SK-N-SH treated with all-trans-retinoic acid at 6 μM for 48 hours (cell line): ENCODE results near the gene COL5A2.
A peak's percentile ranks its signal among the peaks of the same experiment; 100 is the strongest.

Experiments used
- ATAC-seq: fragments of 200-7000 bp; cut with Tn5 transposase; 3 replicates; pipeline ENCODE4 v1.9.1; 2020; ENCODE audit warnings: mild to moderate bottlenecking, moderate library complexity
- ARNTL ChIP-seq: fragments of 450-650 bp; formaldehyde crosslinking; IDR thresholded peaks from 2 replicates; pipeline ENCODE4 v1.5.0; 2020; ENCODE audit warnings: low read depth, mild to moderate bottlenecking, moderate library complexity, borderline replicate concordance
- BACH2 ChIP-seq: fragments of 250-450 bp; sonication (Bioruptor Pico); IDR thresholded peaks from 2 replicates; pipeline ENCODE4 v1.9.0; 2021; ENCODE audit warnings: mild to moderate bottlenecking, borderline replicate concordance
- CREB5 ChIP-seq: fragments of 250-450 bp; sonication (Bioruptor Pico); IDR thresholded peaks from 2 replicates; pipeline ENCODE4 v1.5.1; 2020; ENCODE audit warnings: low read depth, mild to moderate bottlenecking, moderate library complexity
- CSDC2 ChIP-seq: fragments of 250-450 bp; sonication (Bioruptor Pico); IDR thresholded peaks from 2 replicates; pipeline ENCODE4 v1.5.0; 2020; ENCODE audit warnings: mild to moderate bottlenecking, moderate library complexity
- CSRNP3 ChIP-seq: fragments of 250-450 bp; sonication (Bioruptor Pico); IDR thresholded peaks from 2 replicates; pipeline ENCODE4 v1.5.1; 2021; ENCODE audit warnings: mild to moderate bottlenecking, moderate library complexity
- ESRRG ChIP-seq: fragments of 250-450 bp; sonication (Bioruptor Pico); IDR thresholded peaks from 2 replicates; pipeline ENCODE4 v1.6.1; 2021; ENCODE audit warnings: mild to moderate bottlenecking
- GLIS3 ChIP-seq: fragments of 250-450 bp; sonication (Bioruptor Pico); IDR thresholded peaks from 2 replicates; pipeline ENCODE4 v1.5.0; 2020; ENCODE audit warnings: mild to moderate bottlenecking, moderate library complexity
- ISL1 ChIP-seq: fragments of 250-450 bp; sonication (Bioruptor Pico); IDR thresholded peaks from 2 replicates; pipeline ENCODE4 v2.1.2; 2022; ENCODE audit warnings: mild to moderate bottlenecking, moderate library complexity
- OSR1 ChIP-seq: fragments of 250-450 bp; sonication (Bioruptor Pico); IDR thresholded peaks from 2 replicates; pipeline ENCODE4 v1.8.0; 2022; ENCODE audit warnings: moderate library complexity, mild to moderate bottlenecking, inconsistent platforms
- PATZ1 ChIP-seq: fragments of 250-450 bp; sonication (Bioruptor Pico); IDR thresholded peaks from 2 replicates; pipeline ENCODE4 v1.8.0; 2020; ENCODE audit warnings: mild to moderate bottlenecking, moderate library complexity, borderline replicate concordance
- POU6F1 ChIP-seq: fragments of 250-450 bp; sonication (Bioruptor Pico); IDR thresholded peaks from 2 replicates; pipeline ENCODE4 v1.8.0; 2021; ENCODE audit warnings: low read depth, mild to moderate bottlenecking, moderate library complexity, borderline replicate concordance
- PPARA ChIP-seq: fragments of 250-450 bp; sonication (Bioruptor Pico); IDR thresholded peaks from 2 replicates; pipeline ENCODE4 v1.5.0; 2020; ENCODE audit warnings: mild to moderate bottlenecking, borderline replicate concordance
- RARB ChIP-seq: fragments of 250-450 bp; sonication (Bioruptor Pico); IDR thresholded peaks from 2 replicates; pipeline ENCODE4 v1.8.0; 2021; ENCODE audit warnings: mild to moderate bottlenecking, moderate library complexity
- SNAI2 ChIP-seq: fragments of 250-450 bp; sonication (Bioruptor Pico); IDR thresholded peaks from 2 replicates; pipeline ENCODE4 v1.5.0; 2020; ENCODE audit warnings: mild to moderate bottlenecking, moderate library complexity
- TCF4 ChIP-seq: fragments of 250-450 bp; sonication (Bioruptor Pico); IDR thresholded peaks from 2 replicates; pipeline ENCODE4 v1.8.0; 2021; ENCODE audit warnings: mild to moderate bottlenecking, moderate library complexity, borderline replicate concordance
- TOX ChIP-seq: fragments of 250-450 bp; sonication (Bioruptor Pico); IDR thresholded peaks from 2 replicates; pipeline ENCODE4 v1.8.0; 2021; ENCODE audit warnings: mild to moderate bottlenecking, moderate library complexity, borderline replicate concordance
- TSHZ2 ChIP-seq: fragments of 250-450 bp; sonication (Bioruptor Pico); IDR thresholded peaks from 2 replicates; pipeline ENCODE4 v1.5.0; 2020; ENCODE audit warnings: mild to moderate bottlenecking, moderate library complexity
- ZC3H10 ChIP-seq: fragments of 250-450 bp; sonication (Bioruptor Pico); IDR thresholded peaks from 2 replicates; pipeline ENCODE4 v1.5.1; 2021; ENCODE audit warnings: mild to moderate bottlenecking, moderate library complexity
- ZFP3 ChIP-seq: fragments of 250-450 bp; sonication (Bioruptor Pico); IDR thresholded peaks from 2 replicates; pipeline ENCODE4 v1.5.0; 2020; ENCODE audit warnings: mild to moderate bottlenecking, moderate library complexity
- ZFP30 ChIP-seq: fragments of 450-650 bp; formaldehyde crosslinking; IDR thresholded peaks from 2 replicates; pipeline ENCODE4 v1.5.0; 2022; ENCODE audit warnings: mild to moderate bottlenecking, moderate library complexity
- ZNF565 ChIP-seq: fragments of 450-650 bp; formaldehyde crosslinking; conservative IDR thresholded peaks from 2 replicates; pipeline ENCODE4 v1.5.0; 2020; ENCODE audit warnings: low read depth, mild to moderate bottlenecking, moderate library complexity
- ZNF8 ChIP-seq: fragments of 450-650 bp; formaldehyde crosslinking; IDR thresholded peaks from 2 replicates; pipeline ENCODE4 v1.5.0; 2020; ENCODE audit warnings: mild to moderate bottlenecking, moderate library complexity

The COL5A2 gene

GRCh38 chr2:189057316-189057715, 122.2 kb downstream of the COL5A2 start:
- TF ChIP-seq CSDC2 (CRISPR knock-in tag) = no peak
- TF ChIP-seq ESRRG = no peak
- no peak for TF ChIP-seq ISL1 (CRISPR knock-in tag)
- no peak for TF ChIP-seq ZFP30 (CRISPR knock-in tag)
- no peak for TF ChIP-seq TCF4 (CRISPR knock-in tag)
- TF ChIP-seq ZNF565 = no peak
- no peak for TF ChIP-seq CREB5 (CRISPR knock-in tag)
- no peak for TF ChIP-seq ARNTL
- TF ChIP-seq BACH2 (CRISPR knock-in tag) = no peak
- TF ChIP-seq PPARA = no peak
- TF ChIP-seq ZC3H10 (CRISPR knock-in tag) = no peak
- no peak for TF ChIP-seq ZFP3 (CRISPR knock-in tag)
- ATAC-seq = no peak

- TF ChIP-seq TOX (CRISPR knock-in tag) (peak; percentile 82), OSR1 (CRISPR knock-in tag) (no peak), ZC3H10 (CRISPR knock-in tag) (peak; percentile 87; the same call in 1 of the 2 replicates), RARB (CRISPR knock-in tag) (peak; percentile 64; the same call in 1 of the 2 replicates)
- ATAC-seq = peak; percentile 60
Measured at GRCh38 chr2:189056200-189057106, 123.1 kb downstream of the COL5A2 start.

GRCh38 chr2:189050165-189050712, 129.3 kb downstream of the COL5A2 start:
- no peak for TF ChIP-seq CREB5 (CRISPR knock-in tag)
- ATAC-seq = no peak

- ATAC-seq = peak; percentile 65; the same call in 2 of the 3 replicates
- TF ChIP-seq PPARA = no peak
- TF ChIP-seq CREB5 (CRISPR knock-in tag) = no peak
- no peak for TF ChIP-seq CSRNP3 (CRISPR knock-in tag)
- no peak for TF ChIP-seq ZNF565
- no peak for TF ChIP-seq ARNTL
- no peak for TF ChIP-seq TOX (CRISPR knock-in tag)
- no peak for TF ChIP-seq PATZ1 (CRISPR knock-in tag)
- TF ChIP-seq SNAI2 (CRISPR knock-in tag) = no peak
- TF ChIP-seq ZFP3 (CRISPR knock-in tag) = no peak
- TF ChIP-seq ZC3H10 (CRISPR knock-in tag) = no peak
- no peak for TF ChIP-seq TSHZ2 (CRISPR knock-in tag)
- TF ChIP-seq CSDC2 (CRISPR knock-in tag) = no peak
- no peak for TF ChIP-seq GLIS3 (CRISPR knock-in tag)
- no peak for TF ChIP-seq ZNF8 (CRISPR knock-in tag)
- TF ChIP-seq POU6F1 (CRISPR knock-in tag) = no peak
- TF ChIP-seq TCF4 (CRISPR knock-in tag) = no peak
- TF ChIP-seq, all 23 proteins: peak for 0
Measured at GRCh38 chr2:189049709-189050164, 129.8 kb downstream of the COL5A2 start.
